Activated CD4-positive, alpha-beta T cell treated with anti-CD3 and anti-CD28 coated beads, Interleukin-2, amount 10 ng/mL, durations not matched to agents 24 days and 14 days (primary cell): Measurements from ENCODE around the gene TAP2. TPM values are rescaled to one million over a fixed set of nuclear protein-coding genes. Genes with fewer than 3 reads are reported as not detected.
"Not testable (repeated sequence)": the region's sequence is repeated elsewhere in the genome, so short reads cannot be mapped to it uniquely, and the experiment has no call there.

Source experiments
- DNase-seq: peaks from one replicate; pipeline ENCODE4 v3.0.0; 2022
- H3K27ac Mint-ChIP-seq: one replicate; pipeline ENCODE4 v1.8.0; 2022; ENCODE audit warnings: mild to moderate bottlenecking, mixed read lengths
- H3K27me3 Mint-ChIP-seq: one replicate; pipeline ENCODE4 v1.8.0; 2022; ENCODE audit warnings: mixed read lengths
- H3K36me3 Mint-ChIP-seq: one replicate; pipeline ENCODE4 v1.8.0; 2022; ENCODE audit warnings: low read depth, mild to moderate bottlenecking, mixed read lengths
- H3K4me1 Mint-ChIP-seq: one replicate; pipeline ENCODE4 v1.8.0; 2021; ENCODE audit warnings: mixed read lengths
- H3K4me3 Mint-ChIP-seq: one replicate; pipeline ENCODE4 v1.8.0; 2022; ENCODE audit warnings: mild to moderate bottlenecking, moderate library complexity, mixed read lengths
- H3K9me3 Mint-ChIP-seq: one replicate; pipeline ENCODE4 v1.8.0; 2021; ENCODE audit warnings: mixed read lengths
- intact Hi-C: fragments of 100-400 bp; cut with micrococcal nuclease; formaldehyde crosslinking; loops from one replicate; pipeline ENCODE4 v1.15.1; 2023
- total RNA-seq: library from RNA; stranded (reverse); gene quantifications from 2 replicates; pipeline ENCODE4 v1.2.3, GENCODE V29; 2022

The TAP2 gene
- total RNA-seq, result 152 and 163 TPM in 2 replicates

DNA sequence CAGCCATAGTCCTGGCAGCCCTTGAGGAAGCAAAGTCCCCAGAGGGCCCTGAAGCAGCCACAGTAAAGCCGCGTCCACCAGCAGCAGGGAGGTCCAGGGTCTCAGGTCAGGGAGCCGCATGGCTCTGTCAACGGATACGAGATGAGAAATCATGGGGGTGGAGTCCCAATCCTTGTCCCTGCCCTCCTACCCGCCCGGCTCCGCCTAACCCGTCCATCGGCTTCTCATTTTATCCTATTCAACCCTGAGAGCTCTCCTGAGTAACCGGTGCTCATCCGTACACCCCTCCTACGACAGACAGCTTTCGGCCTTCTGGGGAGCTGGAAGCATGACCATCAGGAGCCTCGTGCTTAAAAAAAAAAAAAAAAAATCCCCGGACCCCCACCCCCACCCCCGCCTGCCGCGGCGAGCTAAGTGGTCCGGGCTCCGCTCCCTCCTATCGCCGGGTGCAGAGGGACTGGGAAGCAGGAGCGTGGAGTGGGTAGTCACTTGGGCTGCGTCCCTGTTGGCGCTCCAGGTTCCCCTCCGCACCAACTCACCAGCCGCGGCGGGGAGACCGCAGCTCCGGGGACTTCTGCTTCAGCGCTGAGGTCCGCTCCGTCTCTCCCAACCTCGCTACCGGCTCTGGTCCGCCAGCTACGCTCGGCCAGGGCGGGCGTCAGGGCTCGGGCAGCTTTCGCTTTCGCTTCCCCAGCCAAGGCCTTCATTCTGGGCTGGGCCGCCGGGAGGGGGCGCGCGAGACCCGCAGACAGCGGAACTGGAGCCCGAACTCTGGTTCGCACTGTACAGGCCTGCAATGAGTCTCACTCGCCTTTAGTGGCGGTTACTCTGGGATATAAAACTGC lies at the start of gene TAP2:
TAP2 (minus strand) TSS at position 626 of the 845 bp plus-strand sequence; CDS start at position 120, 506 bp downstream.
- Mint-ChIP-seq H3K27ac (peak within 1 kb of the TSS; percentile 99), H3K4me3 (peak within 1 kb of the TSS; percentile 83), H3K4me1 (peaks cover 75% of the 10 kb centered on the region), H3K9me3 (peaks cover 5% of the 10 kb centered on the region), H3K27me3 (no peaks in the 10 kb centered on the region), H3K36me3 (peaks cover 79% of the 10 kb centered on the region)
- intact Hi-C loops, result loop anchor here (1.0 kb wide), 2 partner anchors 16 to 30 kb away; partner anchors contain the start of gene PSMB9
- peak; percentile 93 for DNase-seq

DNA sequence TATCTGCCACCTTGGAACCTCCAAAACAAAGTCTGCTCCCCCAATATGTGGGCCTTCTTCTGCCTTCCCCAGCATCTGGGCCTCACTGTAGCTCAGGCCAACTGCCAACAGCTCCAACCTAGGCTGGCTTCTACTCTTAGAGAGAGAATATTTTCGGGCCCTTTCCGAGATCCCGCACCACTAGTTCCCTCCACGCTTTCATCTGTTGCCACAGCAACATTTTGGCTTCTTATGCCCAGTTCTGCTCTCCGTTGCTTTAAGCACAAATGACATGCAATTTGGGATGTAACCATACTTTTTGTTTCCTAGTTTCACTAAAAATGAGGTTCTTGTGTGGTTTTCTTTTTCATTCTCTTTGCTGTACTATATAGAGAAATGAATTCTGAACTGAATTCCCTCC lies 49.1 kb upstream of the TAP2 start:
- intact Hi-C loops, result loop anchor here (5.0 kb wide), 2 partner anchors 45 to 190 kb away; partner anchors contain the start of gene HLA-DPB1
- H3K36me3 Mint-ChIP-seq, result no peaks in the 10 kb centered on the region
- H3K4me1 Mint-ChIP-seq, result peaks cover 3% of the 10 kb centered on the region
- no peak for DNase-seq
- H3K27me3 Mint-ChIP-seq, result peaks cover 7% of the 10 kb centered on the region
- no peak overlapping the region for H3K4me3 Mint-ChIP-seq
- no peak overlapping the region for H3K27ac Mint-ChIP-seq
- H3K9me3 Mint-ChIP-seq, result no peaks in the 10 kb centered on the region

DNA sequence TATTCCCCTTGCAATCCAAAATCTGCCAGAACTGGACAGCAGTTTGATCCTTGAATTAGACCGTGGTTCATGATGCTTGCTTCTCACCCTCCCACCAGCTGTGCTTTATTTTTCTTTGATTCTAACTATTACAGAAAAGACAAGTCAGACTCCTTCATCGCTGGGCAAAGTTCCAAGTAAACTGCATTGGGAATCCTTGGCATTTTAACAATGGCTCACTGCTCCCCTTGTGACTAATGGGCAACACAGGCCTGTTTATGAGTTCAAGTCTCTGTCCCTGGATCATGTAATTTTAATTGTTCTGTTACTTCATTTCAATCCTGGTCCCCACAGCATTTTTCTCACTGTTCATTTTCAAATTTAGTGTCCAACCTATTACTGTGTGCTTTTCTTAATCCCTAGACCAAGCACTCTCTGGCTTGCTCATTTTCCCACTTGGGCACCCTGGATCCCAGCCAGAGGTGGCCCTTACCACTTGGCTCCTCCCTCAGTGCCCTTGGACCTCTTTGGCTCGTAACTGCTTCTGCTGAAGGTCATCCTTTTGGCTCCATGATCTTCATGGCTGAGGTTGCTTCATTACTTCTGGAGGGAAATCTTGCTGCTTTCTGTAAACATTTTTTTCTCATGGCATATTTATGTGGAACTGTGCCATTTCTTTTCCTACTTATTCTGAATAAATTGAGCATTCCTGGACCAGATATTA lies 48.3 kb upstream of the TAP2 start:
- Mint-ChIP-seq H3K27ac (no peak overlapping the region), H3K4me1 (peaks cover 6% of the 10 kb centered on the region), H3K9me3 (no peaks in the 10 kb centered on the region), H3K27me3 (peaks cover 7% of the 10 kb centered on the region), H3K4me3 (no peak overlapping the region), H3K36me3 (no peaks in the 10 kb centered on the region)
- intact Hi-C loops, result loop anchor here (5.0 kb wide), 2 partner anchors 45 to 190 kb away; partner anchors contain the start of gene HLA-DPB1
- no peak for DNase-seq

- peaks cover 1% of the 10 kb centered on the region for H3K36me3 Mint-ChIP-seq
- peaks cover 5% of the 10 kb centered on the region for H3K27me3 Mint-ChIP-seq
- intact Hi-C loops, result loop anchor here (1.0 to 5.0 kb wide), 4 partner anchors 47 to 192 kb away; partner anchors contain the start of genes HLA-DMA and HLA-DPB1
- H3K4me1 Mint-ChIP-seq, result peaks cover 6% of the 10 kb centered on the region
- H3K4me3 Mint-ChIP-seq, result no peak overlapping the region
- DNase-seq, result no peak
- H3K9me3 Mint-ChIP-seq, result no peaks in the 10 kb centered on the region
- H3K27ac Mint-ChIP-seq, result no peak overlapping the region
Observed at GRCh38 chr6:32885698-32886286, 47.3 kb upstream of the TAP2 start.

DNA sequence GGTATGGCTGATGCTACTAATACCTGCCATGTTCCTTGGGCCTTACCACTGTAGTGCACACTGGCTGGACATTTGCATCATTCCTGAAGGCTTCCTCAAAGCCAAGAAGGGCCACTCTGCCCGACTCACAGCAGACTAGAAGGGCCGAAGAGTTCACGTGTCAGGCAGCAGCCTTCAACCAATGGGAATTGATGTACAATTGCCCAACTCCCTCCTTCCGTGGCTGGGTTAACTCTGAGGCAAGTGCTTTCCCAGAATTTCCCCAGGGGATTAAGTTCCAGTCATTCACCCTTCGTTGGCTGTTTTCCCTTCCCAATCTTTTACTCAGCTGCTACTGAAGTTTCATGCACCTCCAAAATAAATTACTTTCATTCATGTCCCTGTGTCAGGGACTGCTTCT lies 45.2 kb upstream of the TAP2 start:
- intact Hi-C loops, result no loop called here
- H3K27me3 Mint-ChIP-seq, result peaks cover 5% of the 10 kb centered on the region

GRCh38 chr6:32882879-32883250 lies 44.3 kb upstream of the TAP2 start:
- intact Hi-C loops, result no loop called here
- peaks cover 6% of the 10 kb centered on the region for H3K4me1 Mint-ChIP-seq
- H3K36me3 Mint-ChIP-seq, result peaks cover 15% of the 10 kb centered on the region
- no peak overlapping the region for H3K4me3 Mint-ChIP-seq
- no peak overlapping the region for H3K27ac Mint-ChIP-seq
- H3K9me3 Mint-ChIP-seq, result no peaks in the 10 kb centered on the region
- peaks cover 4% of the 10 kb centered on the region for H3K27me3 Mint-ChIP-seq
- no peak for DNase-seq

More for the DNA sequence above, 45.2 kb upstream of the TAP2 start:
- Mint-ChIP-seq H3K9me3 (no peaks in the 10 kb centered on the region), H3K4me1 (peaks cover 6% of the 10 kb centered on the region), H3K4me3 (no peak overlapping the region), H3K27ac (no peak overlapping the region), H3K36me3 (peaks cover 14% of the 10 kb centered on the region)
- DNase-seq, result no peak

GRCh38 chr6:32880962-32881361 lies 42.4 kb upstream of the TAP2 start:
- intact Hi-C loops, H3K4me1 Mint-ChIP-seq, H3K27me3 Mint-ChIP-seq, H3K9me3 Mint-ChIP-seq, H3K4me3 Mint-ChIP-seq, H3K27ac Mint-ChIP-seq, DNase-seq: not testable (repeated sequence)
- H3K36me3 Mint-ChIP-seq, result peaks cover 16% of the 10 kb centered on the region

DNA sequence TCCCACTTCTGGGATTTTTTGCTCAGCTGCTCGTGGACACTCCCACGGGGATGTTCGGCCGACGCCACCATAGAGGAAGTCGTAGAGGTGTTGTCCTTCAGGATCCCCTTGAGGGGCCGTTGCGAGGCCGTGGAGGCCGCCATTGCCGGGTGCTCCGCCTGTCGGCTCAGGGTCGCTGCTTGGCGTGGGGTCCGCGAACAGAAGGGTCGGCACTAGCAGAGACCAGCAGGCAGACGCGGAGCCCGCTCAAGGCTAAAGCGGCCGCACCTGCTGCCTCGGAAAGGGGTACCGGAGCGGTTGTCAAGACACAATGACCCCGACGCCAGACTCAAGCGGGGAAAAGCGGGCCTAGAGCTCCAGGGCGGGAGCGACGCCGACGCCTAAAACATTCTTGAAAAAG lies 41.2 kb upstream of the TAP2 start:
- no peak overlapping the region for H3K4me3 Mint-ChIP-seq
- peaks cover 3% of the 10 kb centered on the region for H3K4me1 Mint-ChIP-seq
- intact Hi-C loops, result no loop called here
- no peak overlapping the region for H3K27ac Mint-ChIP-seq
- H3K27me3 Mint-ChIP-seq, result no peaks in the 10 kb centered on the region
- no peaks in the 10 kb centered on the region for H3K9me3 Mint-ChIP-seq
- DNase-seq, result no peak
- H3K36me3 Mint-ChIP-seq, result peaks cover 16% of the 10 kb centered on the region

- no peaks in the 10 kb centered on the region for H3K9me3 Mint-ChIP-seq
- intact Hi-C loops, result no loop called here
Observed at GRCh38 chr6:32876603-32877002, 38.1 kb upstream of the TAP2 start.

DNA sequence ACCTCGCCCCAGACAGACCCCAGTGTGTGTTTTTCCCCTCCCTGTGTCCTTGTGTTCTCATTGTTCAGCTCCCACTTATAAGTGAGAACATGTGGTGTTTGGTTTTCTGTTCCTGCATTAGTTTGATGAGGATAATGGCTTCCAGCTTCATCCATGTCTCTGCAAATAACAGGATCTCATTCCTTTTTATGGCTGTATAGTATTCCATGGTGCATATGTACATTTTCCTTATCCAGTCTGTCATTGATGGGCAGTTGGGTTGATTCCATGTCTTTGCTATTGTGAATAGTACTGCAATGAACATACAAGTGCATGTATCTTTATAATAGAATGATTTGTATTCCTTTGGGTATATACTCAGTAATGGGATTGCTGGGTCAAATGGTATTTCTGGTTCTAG lies 35.4 kb upstream of the TAP2 start:
- H3K4me3 Mint-ChIP-seq, H3K4me1 Mint-ChIP-seq, H3K27ac Mint-ChIP-seq, H3K27me3 Mint-ChIP-seq, intact Hi-C loops, H3K9me3 Mint-ChIP-seq: not testable (repeated sequence)
- DNase-seq, result peak; percentile 41
- peaks cover 13% of the 10 kb centered on the region for H3K36me3 Mint-ChIP-seq

More at GRCh38 chr6:32876603-32877002, 38.1 kb upstream of the TAP2 start:
- no peak overlapping the region for H3K27ac Mint-ChIP-seq
- H3K36me3 Mint-ChIP-seq, result peaks cover 23% of the 10 kb centered on the region
- no peak overlapping the region for H3K4me3 Mint-ChIP-seq
- H3K27me3 Mint-ChIP-seq, result peaks cover 4% of the 10 kb centered on the region
- DNase-seq, result no peak
- H3K4me1 Mint-ChIP-seq, result no peaks in the 10 kb centered on the region

GRCh38 chr6:32868257-32868788 lies 29.8 kb upstream of the TAP2 start:
- Mint-ChIP-seq H3K9me3 (no peaks in the 10 kb centered on the region), H3K4me1 (peaks cover 31% of the 10 kb centered on the region), H3K27ac (no peak overlapping the region), H3K27me3 (peaks cover 2% of the 10 kb centered on the region), H3K36me3 (peaks cover 16% of the 10 kb centered on the region), H3K4me3 (no peak overlapping the region)
- peak; percentile 95 for DNase-seq
- intact Hi-C loops, result loop anchor here (1.0 to 5.0 kb wide), 5 partner anchors 14 to 454 kb away; partner anchors contain the start of genes PSMB9 and TAP2

DNA sequence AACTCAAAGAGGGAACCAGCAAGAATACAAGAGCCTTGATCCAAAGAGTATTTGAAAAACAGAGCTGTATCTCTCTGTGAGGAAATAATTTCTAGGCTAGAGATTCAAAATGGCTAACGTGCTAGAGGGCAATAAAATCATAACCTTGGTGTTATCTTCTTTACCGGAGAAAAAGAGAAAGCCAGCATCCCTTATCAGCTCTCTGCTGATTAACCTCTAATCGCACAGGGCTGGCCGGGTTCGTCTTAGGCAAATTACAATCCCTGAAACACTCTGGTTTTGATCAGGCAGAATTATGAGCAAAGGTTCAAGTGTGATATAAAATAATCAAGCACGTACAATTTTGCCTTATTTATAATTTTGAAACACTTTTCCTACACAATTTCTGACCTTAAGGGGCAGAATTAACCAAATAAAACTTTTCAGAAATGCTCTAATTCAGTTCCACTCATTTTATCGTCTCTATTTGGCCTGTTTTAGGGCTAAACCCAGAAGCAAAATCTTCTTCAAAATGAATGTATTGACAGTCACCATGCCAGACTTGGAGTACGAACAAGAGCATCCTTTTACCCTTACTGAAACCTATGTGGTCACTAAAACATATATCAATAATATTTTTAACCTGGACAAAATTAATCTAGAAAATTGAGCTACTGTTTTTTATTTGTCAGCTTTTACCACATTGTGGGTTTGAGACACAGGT lies 29.2 kb upstream of the TAP2 start:
- peak; percentile 34 for DNase-seq
- peaks cover 21% of the 10 kb centered on the region for H3K36me3 Mint-ChIP-seq
- H3K9me3 Mint-ChIP-seq, result no peaks in the 10 kb centered on the region
- peak overlapping the region; percentile 18 for H3K4me3 Mint-ChIP-seq
- peak overlapping the region; percentile 84 for H3K27ac Mint-ChIP-seq
- intact Hi-C loops, result loop anchor here (1.0 to 5.0 kb wide), 5 partner anchors 13 to 453 kb away; partner anchors contain the start of genes PSMB9 and TAP2
- peaks cover 2% of the 10 kb centered on the region for H3K27me3 Mint-ChIP-seq
- H3K4me1 Mint-ChIP-seq, result peaks cover 31% of the 10 kb centered on the region

DNA sequence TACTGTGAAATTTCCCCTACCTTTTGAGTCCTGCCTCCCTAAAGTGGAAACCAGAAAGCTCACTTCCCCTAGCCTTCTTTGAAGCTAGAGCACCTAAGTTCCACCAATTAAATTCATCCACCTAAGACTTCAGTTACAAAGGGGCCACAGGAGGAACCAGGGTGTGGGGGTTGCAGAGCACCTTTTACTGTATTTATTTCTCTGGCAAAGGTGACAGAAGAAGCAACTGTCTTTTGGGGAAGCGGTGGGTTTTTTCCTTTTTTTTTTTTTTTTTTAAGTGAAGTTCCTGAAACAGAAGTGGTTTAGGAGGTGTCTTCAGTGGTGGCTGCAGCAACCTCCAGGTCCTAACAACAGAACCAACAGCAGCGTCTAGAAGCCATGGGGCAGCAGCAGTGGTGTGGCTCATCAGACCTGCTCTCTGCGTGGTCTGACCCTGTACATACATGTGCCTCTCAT lies 28.5 kb upstream of the TAP2 start:
- Mint-ChIP-seq H3K4me3 (peak overlapping the region; percentile 18), H3K27ac (peak overlapping the region; percentile 84), H3K4me1 (peaks cover 31% of the 10 kb centered on the region), H3K36me3 (peaks cover 20% of the 10 kb centered on the region), H3K27me3 (peaks cover 2% of the 10 kb centered on the region), H3K9me3 (no peaks in the 10 kb centered on the region)
- intact Hi-C loops, result loop anchor here (5.0 kb wide), 1 partner anchor 40 kb away; no protein-coding TSS in a partner anchor
- peak; percentile 66 for DNase-seq
